Cardiac muscle cell (in vitro differentiated cells and primary cell): Measurements from ENCODE around the gene TP73. TPM values are rescaled to one million over a fixed set of nuclear protein-coding genes. Genes with fewer than 3 reads are reported as not detected.

Experiments used
- DNase-seq, 2 donors: peaks; one replicate each; pipeline versions ENCODE4 v3.0.0 to v3.0.0-alpha.2; 2010 to 2017; ENCODE audit warnings: low read depth in 1 of 2, low spot score in 1 of 2
- H3K27ac ChIP-seq: fragments of 200-600 bp; sonication (generic); 2 replicates; pipeline ENCODE4 v1.5.1; 2016
- H3K27me3 ChIP-seq: fragments of 200-600 bp; sonication (generic); 2 replicates; pipeline ENCODE4 v1.6.0; 2016; ENCODE audit warnings: control low read depth
- H3K36me3 ChIP-seq: fragments of 200-600 bp; sonication (generic); 2 replicates; pipeline ENCODE4 v1.5.1; 2016; ENCODE audit warnings: control low read depth
- H3K4me1 ChIP-seq: fragments of 200-600 bp; sonication (generic); 2 replicates; pipeline ENCODE4 v1.8.1; 2017; ENCODE audit warnings: low read depth, mild to moderate bottlenecking, mixed run types
- H3K4me3 ChIP-seq: fragments of 200-600 bp; sonication (generic); 2 replicates; pipeline ENCODE4 v1.5.1; 2016; ENCODE audit warnings: mild to moderate bottlenecking
- H3K9me3 ChIP-seq: fragments of 200-600 bp; sonication (generic); 2 replicates; pipeline ENCODE4 v1.5.1; 2017; ENCODE audit warnings: low read depth, mild to moderate bottlenecking, control low read depth
- polyA plus RNA-seq: library from polyadenylated mRNA; unstranded; fragments of >200 nt; fragmentation: Nextera tagmentation; extraction: Ambion mirVana; gene quantifications from 2 replicates; pipeline ENCODE4 v1.2.1, GENCODE V29; 2016
- total RNA-seq: library from RNA; depleted of rRNA; stranded (reverse); fragments of >200 nt; gene quantifications from 2 replicates; pipeline ENCODE4 v1.2.3, GENCODE V29; 2016
- TF ChIP-seq, protein P1 (sequence below): IDR thresholded peaks from 2 replicates; pipeline ENCODE4 v1.5.1; 2012; ENCODE audit warnings: low read depth, mild to moderate bottlenecking, low read length

TP73 gene
- total and polyA plus RNA-seq, 2 experiments from 2014 or later = 0.87 TPM; not detected in 1

DNA sequence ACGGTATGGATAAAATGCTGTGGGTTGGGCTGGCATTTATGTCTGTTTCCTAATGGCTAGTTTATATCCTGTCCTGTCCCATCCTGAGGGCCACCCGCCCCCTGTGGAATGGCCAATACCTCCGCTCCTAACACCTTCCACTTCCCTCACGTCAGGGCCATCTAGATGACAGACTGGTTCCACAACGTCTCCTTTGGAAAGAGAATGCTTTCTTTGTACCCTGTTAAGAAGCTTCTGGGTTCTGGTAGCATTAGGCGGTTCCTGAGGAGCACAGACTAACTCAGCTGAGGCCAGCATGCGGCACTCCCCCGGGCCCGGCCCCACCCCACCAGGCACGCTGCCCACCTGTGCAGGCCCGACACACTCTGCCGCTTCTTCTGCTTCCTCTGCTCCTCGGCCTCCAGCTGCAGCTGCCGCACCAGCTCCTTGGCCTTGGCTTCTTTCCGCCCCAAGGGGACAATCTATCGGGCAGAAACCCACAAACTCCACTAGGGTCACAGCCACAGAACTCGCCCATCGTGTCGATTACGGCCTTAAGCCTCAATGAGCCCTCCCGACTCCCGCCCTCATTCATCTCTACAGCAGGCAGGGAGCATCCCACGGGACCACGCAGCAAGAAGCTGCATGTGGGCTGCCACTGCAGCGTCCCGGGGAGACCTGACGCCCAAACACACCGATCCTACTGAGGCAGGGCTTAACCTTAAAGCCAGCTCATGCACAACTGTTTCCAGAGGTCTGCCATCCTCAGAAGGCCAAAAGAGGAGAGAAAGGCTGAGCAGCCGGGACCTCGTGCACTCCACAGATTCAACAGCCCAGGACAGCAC lies 131.5 kb downstream of the TP73 start:
- H3K36me3 ChIP-seq = peaks cover 59% of the 10 kb centered on the region
- DNase-seq = no peak

GRCh38 chr1:3785045-3785444 lies 132.7 kb downstream of the TP73 start:
- no peak for DNase-seq
- H3K27ac ChIP-seq = no peak overlapping the region
- peaks cover 51% of the 10 kb centered on the region for H3K36me3 ChIP-seq
- H3K4me3 ChIP-seq = no peak overlapping the region
- H3K4me1 ChIP-seq = no peaks in the 10 kb centered on the region
- TF ChIP-seq, protein P1, sequence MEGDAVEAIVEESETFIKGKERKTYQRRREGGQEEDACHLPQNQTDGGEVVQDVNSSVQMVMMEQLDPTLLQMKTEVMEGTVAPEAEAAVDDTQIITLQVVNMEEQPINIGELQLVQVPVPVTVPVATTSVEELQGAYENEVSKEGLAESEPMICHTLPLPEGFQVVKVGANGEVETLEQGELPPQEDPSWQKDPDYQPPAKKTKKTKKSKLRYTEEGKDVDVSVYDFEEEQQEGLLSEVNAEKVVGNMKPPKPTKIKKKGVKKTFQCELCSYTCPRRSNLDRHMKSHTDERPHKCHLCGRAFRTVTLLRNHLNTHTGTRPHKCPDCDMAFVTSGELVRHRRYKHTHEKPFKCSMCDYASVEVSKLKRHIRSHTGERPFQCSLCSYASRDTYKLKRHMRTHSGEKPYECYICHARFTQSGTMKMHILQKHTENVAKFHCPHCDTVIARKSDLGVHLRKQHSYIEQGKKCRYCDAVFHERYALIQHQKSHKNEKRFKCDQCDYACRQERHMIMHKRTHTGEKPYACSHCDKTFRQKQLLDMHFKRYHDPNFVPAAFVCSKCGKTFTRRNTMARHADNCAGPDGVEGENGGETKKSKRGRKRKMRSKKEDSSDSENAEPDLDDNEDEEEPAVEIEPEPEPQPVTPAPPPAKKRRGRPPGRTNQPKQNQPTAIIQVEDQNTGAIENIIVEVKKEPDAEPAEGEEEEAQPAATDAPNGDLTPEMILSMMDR = no peak
- no peaks in the 10 kb centered on the region for H3K9me3 ChIP-seq
- no peaks in the 10 kb centered on the region for H3K27me3 ChIP-seq

More for the DNA sequence above, 131.5 kb downstream of the TP73 start:
- Histone ChIP-seq H3K4me1 (no peaks in the 10 kb centered on the region), H3K27ac (no peak overlapping the region), H3K27me3 (no peaks in the 10 kb centered on the region), H3K9me3 (no peaks in the 10 kb centered on the region), H3K4me3 (no peak overlapping the region)
- TF ChIP-seq, protein P1 = no peak

DNA sequence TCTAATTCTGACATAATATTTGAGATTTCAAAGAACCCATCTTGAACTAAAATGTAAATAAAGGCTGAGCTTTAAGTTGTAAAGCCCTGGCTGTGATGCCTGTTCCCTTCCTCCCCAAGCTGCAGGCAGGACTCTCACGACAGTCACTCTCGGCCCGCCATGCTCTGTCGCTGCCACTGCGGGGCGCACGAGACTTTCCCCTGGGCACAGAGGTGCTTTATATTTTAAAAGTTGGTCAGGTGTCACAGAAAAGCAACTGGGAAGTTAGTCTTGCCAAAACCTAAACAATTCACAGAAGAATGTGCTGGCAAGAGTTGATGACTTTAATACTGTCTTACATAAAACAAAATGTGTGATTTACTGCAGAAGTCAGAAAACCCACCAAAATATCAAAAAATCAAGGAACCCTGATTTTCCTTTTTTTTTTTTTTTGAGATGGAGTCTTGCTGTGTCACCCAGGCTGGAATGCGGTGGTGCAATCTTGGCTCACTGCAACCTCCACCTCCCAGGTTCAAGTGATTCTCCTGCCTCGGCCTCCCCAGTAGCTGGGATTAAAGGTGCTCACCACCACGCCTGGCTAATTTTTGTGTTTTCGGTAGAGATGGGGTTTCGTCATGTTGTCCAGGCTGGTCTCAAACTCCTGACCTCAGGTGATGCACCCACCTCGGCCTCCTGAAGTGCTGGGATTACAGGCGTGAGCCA lies 133.3 kb downstream of the TP73 start:
- peak in 1 of 2 donors; percentile 45 for DNase-seq
- Histone ChIP-seq H3K4me3 (no peak overlapping the region), H3K4me1 (no peaks in the 10 kb centered on the region), H3K9me3 (no peaks in the 10 kb centered on the region), H3K27me3 (no peaks in the 10 kb centered on the region), H3K27ac (no peak overlapping the region), H3K36me3 (peaks cover 47% of the 10 kb centered on the region)
- TF ChIP-seq, protein P1 = peak; percentile 31

Other genes starting within 250 kb of the TP73 start
- 7.2 and 11.8 TPM in 2 replicates for gene ARHGEF16, start 197.9 kb upstream of the TP73 start, total RNA-seq
- gene ARHGEF16, start 197.9 kb upstream of the TP73 start, polyA plus RNA-seq = 5.8 and 6.0 TPM in 2 replicates
- gene MEGF6, start 41.0 kb upstream of the TP73 start, total RNA-seq = 12.6 and 31.7 TPM in 2 replicates
- 11.1 and 24.5 TPM in 2 replicates for gene MEGF6, start 41.0 kb upstream of the TP73 start, polyA plus RNA-seq
- gene TPRG1L, start 27.5 kb upstream of the TP73 start, total RNA-seq = 9.3 and 16.0 TPM in 2 replicates
- gene TPRG1L, start 27.5 kb upstream of the TP73 start, polyA plus RNA-seq = 18.8 and 32.3 TPM in 2 replicates
- 21.6 and 24.2 TPM in 2 replicates for gene WRAP73, start 2.4 kb upstream of the TP73 start, total RNA-seq
- gene WRAP73, start 2.4 kb upstream of the TP73 start, polyA plus RNA-seq = 25.9 and 27.1 TPM in 2 replicates
- 0.09 TPM in 1 of 2 replicates, not detected in the other for gene CCDC27, start 99.9 kb downstream of the TP73 start, total RNA-seq
- gene CCDC27, start 99.9 kb downstream of the TP73 start, polyA plus RNA-seq = 0.56 and 0.71 TPM in 2 replicates
- gene SMIM1, start 120.2 kb downstream of the TP73 start, total RNA-seq = 20.9 and 28.4 TPM in 2 replicates
- gene SMIM1, start 120.2 kb downstream of the TP73 start, polyA plus RNA-seq = 25.8 and 39.3 TPM in 2 replicates
- gene LRRC47, start 144.0 kb downstream of the TP73 start, total RNA-seq = 53.5 and 67.5 TPM in 2 replicates
- 61.5 and 78.3 TPM in 2 replicates for gene LRRC47, start 144.0 kb downstream of the TP73 start, polyA plus RNA-seq
- gene CEP104, start 204.7 kb downstream of the TP73 start, total RNA-seq = 17.9 and 21.4 TPM in 2 replicates
- 26.3 and 32.4 TPM in 2 replicates for gene CEP104, start 204.7 kb downstream of the TP73 start, polyA plus RNA-seq
- 8.0 and 9.7 TPM in 2 replicates for gene DFFB, start 205.0 kb downstream of the TP73 start, total RNA-seq
- 6.5 and 7.2 TPM in 2 replicates for gene DFFB, start 205.0 kb downstream of the TP73 start, polyA plus RNA-seq
- gene C1orf174, start 247.8 kb downstream of the TP73 start, total RNA-seq = 20.3 and 22.2 TPM in 2 replicates
- gene C1orf174, start 247.8 kb downstream of the TP73 start, polyA plus RNA-seq = 17.6 and 26.1 TPM in 2 replicates